ENCODE measurements around the gene FBF1. TPM values are rescaled to one million over a fixed set of nuclear protein-coding genes. Genes with fewer than 3 reads are reported as not detected.
A peak's percentile ranks its signal among the peaks of the same experiment; 100 is the strongest.

The FBF1 gene
- total RNA-seq, 1 donor from 2014 or later = 27.5 TPM

- peak; percentile 100 for TF ChIP-seq CTCF (conservative IDR thresholded peaks at IDR 0.05)
- H3K4me3 Mint-ChIP-seq = peak within 1 kb of the TSS; percentile 94
- no peaks in the 10 kb centered on the region for H3K36me3 Mint-ChIP-seq
- H3K27ac Mint-ChIP-seq = peak within 1 kb of the TSS; percentile 92
- peaks cover 3% of the 10 kb centered on the region for H3K4me1 Mint-ChIP-seq (ENCODE audit: unreplicated experiment)
- no peaks in the 10 kb centered on the region for H3K9me3 Mint-ChIP-seq
- peak; percentile 98 for DNase-seq (ENCODE audit: extremely low spot score, unreplicated experiment)
- no peaks in the 10 kb centered on the region for H3K27me3 Mint-ChIP-seq
Measured at GRCh38 chr17:75904749-75905521, 35.9 kb downstream of the FBF1 start, which contains the start of gene MRPL38. Gene MRPL38, minus strand, starts transcription at chr17:75904884. Its CDS starts 9 bp downstream, at chr17:75904875.

DNA sequence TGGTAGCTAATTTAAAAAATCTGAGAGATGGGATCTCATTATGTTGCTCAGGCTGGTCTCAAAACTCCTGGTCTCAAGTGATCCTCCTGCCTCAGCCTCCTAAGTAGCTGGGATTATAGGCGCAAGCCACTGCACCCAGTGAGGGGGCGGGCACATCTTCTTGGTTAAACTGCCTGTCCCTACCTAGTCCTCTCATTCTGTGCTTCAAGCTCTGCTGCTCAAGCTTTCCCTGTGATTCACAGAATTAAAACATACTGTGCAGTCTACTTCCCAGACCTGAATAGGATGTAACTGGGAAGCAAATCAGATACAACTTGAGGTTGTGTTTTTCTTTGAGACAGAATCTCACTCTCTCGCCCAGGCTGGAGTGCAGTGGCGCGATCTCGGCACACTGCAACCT is 38.4 kb downstream of the FBF1 start:
- no peak overlapping the region for H3K4me3 Mint-ChIP-seq
- no peaks in the 10 kb centered on the region for H3K9me3 Mint-ChIP-seq
- H3K4me1 Mint-ChIP-seq (ENCODE audit: unreplicated experiment) = peaks cover 3% of the 10 kb centered on the region
- DNase-seq (ENCODE audit: extremely low spot score, unreplicated experiment) = no peak
- H3K27ac Mint-ChIP-seq = no peak overlapping the region
- no peak for TF ChIP-seq CTCF (conservative IDR thresholded peaks at IDR 0.05)
- no peaks in the 10 kb centered on the region for H3K27me3 Mint-ChIP-seq
- H3K36me3 Mint-ChIP-seq = no peaks in the 10 kb centered on the region

DNA sequence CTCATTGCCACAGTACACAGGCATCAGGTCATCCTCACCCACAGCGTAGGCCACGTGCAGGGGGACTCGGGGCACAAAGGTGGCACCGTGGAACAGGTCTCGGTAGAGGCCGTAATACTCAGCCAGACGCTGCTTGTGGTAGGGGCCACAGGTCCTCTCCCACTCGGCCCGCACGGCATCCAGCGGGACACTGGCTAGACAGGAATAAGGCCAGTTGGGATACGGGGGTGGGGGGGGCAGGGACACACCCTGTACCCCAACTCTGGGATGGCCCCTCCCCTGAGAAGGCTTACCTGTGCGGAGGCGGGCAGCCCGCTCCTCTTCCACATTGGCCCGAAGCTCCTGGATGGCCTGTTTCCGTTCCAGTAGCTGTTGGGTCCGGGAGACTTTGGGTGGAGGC is 39.1 kb downstream of the FBF1 start:
- Mint-ChIP-seq H3K4me3 (no peak overlapping the region), H3K9me3 (no peaks in the 10 kb centered on the region), H3K27me3 (no peaks in the 10 kb centered on the region), H3K4me1 (ENCODE audit: unreplicated experiment) (peaks cover 5% of the 10 kb centered on the region), H3K36me3 (no peaks in the 10 kb centered on the region), H3K27ac (no peak overlapping the region)
- DNase-seq (ENCODE audit: extremely low spot score, unreplicated experiment) = peak; percentile 61
- no peak for TF ChIP-seq CTCF (conservative IDR thresholded peaks at IDR 0.05)

GRCh38 chr17:75900691-75901533 is 39.9 kb downstream of the FBF1 start:
- no peaks in the 10 kb centered on the region for H3K27me3 Mint-ChIP-seq
- H3K36me3 Mint-ChIP-seq = no peaks in the 10 kb centered on the region
- no peaks in the 10 kb centered on the region for H3K9me3 Mint-ChIP-seq
- peaks cover 5% of the 10 kb centered on the region for H3K4me1 Mint-ChIP-seq (ENCODE audit: unreplicated experiment)
- H3K27ac Mint-ChIP-seq = no peak overlapping the region
- no peak overlapping the region for H3K4me3 Mint-ChIP-seq
- no peak for TF ChIP-seq CTCF (conservative IDR thresholded peaks at IDR 0.05)
- no peak for DNase-seq (ENCODE audit: extremely low spot score, unreplicated experiment)

DNA sequence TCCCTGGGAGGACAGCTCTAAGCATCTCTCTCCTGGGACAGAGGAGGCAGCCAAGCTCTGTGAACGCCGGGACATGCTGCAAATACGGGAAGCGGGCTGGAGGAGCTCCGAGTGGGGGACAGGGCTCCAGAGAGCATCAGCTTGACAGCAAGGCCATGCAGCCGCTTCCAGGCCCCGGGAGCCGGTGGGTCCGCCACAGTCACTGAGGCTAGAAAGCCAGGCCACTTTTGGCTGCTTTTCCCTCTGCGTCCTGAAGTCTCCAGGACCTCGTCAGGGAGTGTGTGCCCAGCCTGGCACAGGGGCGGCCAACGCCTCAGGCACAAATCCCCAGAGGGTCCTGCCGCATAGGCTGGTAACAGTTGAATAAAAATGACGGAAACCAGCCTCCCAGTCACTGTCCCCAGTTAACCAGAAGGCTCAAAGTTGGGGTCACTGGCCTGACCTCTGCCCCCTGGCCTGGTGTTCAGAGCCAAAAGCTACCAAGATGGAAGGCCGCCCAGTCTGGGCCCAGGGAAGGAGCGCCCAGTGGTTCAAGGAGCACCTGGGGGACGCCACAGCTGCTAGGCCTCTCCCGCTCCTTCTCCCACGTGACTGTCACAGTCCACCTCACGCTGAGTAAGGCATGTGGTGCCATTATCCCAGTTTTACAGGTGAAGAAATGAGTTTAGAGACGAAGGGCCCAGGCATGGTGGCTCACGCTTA is 40.9 kb downstream of the FBF1 start:
- peak; percentile 64 for DNase-seq (ENCODE audit: extremely low spot score, unreplicated experiment)
- H3K4me3 Mint-ChIP-seq = no peak overlapping the region
- H3K4me1 Mint-ChIP-seq (ENCODE audit: unreplicated experiment) = peaks cover 14% of the 10 kb centered on the region
- H3K27me3 Mint-ChIP-seq = no peaks in the 10 kb centered on the region
- H3K9me3 Mint-ChIP-seq = no peaks in the 10 kb centered on the region
- no peak overlapping the region for H3K27ac Mint-ChIP-seq
- H3K36me3 Mint-ChIP-seq = peaks cover 4% of the 10 kb centered on the region
- no peak for TF ChIP-seq CTCF (conservative IDR thresholded peaks at IDR 0.05)
